Measurements from ENCODE around the gene CMTM2.

GRCh38 chr16:66563574-66564334 is 15.5 kb upstream of the CMTM2 start:
- no peak for TF ChIP-seq CTCF (IDR thresholded peaks at IDR 0.05)
- no peak for TF ChIP-seq EZH2 (IDR thresholded peaks at IDR 0.05)
- TF ChIP-seq EZH2phosphoT487 (IDR thresholded peaks at IDR 0.05) = no peak

Measured in neural progenitor cell (in vitro differentiated cells).